Neural cell (in vitro differentiated cells): ENCODE results near the gene CRABP2.

ENCODE experiments used
- CTCF ChIP-seq: fragments of 450-650 bp; IDR thresholded peaks from 2 replicates; pipeline ENCODE4 v1.5.1; 2014; ENCODE audit warnings: antibody characterized with exemption, mild to moderate bottlenecking, moderate library complexity; ENCODE audit not compliant: poor library complexity, severe bottlenecking
- EP300 ChIP-seq: fragments of 450-650 bp; conservative IDR thresholded peaks from 2 replicates; pipeline ENCODE4 v1.6.1; 2014; ENCODE audit warnings: antibody characterized with exemption, mild to moderate bottlenecking, moderate library complexity; ENCODE audit not compliant: poor library complexity, severe bottlenecking
- EZH2 ChIP-seq: fragments of 200-600, 300-800 bp; shearing (Covaris generic), sonication (generic); IDR thresholded peaks from 2 replicates; pipeline ENCODE4 v1.6.1; 2014; ENCODE audit warnings: antibody characterized with exemption, low read length, borderline replicate concordance, mild to moderate bottlenecking; ENCODE audit not compliant: insufficient read depth, poor library complexity, severe bottlenecking
- MXI1 ChIP-seq: fragments of 450-650 bp; conservative IDR thresholded peaks from 2 replicates; pipeline ENCODE4 v1.6.1; 2014; ENCODE audit warnings: antibody characterized with exemption, mild to moderate bottlenecking; ENCODE audit not compliant: poor library complexity, severe bottlenecking
- POLR2AphosphoS5 ChIP-seq: IDR thresholded peaks from 2 replicates; pipeline ENCODE4 v1.6.1; 2012
- RAD21 ChIP-seq: fragments of 450-650 bp; conservative IDR thresholded peaks from 2 replicates; pipeline ENCODE4 v1.6.1; 2014; ENCODE audit warnings: antibody characterized with exemption, mild to moderate bottlenecking, moderate library complexity
- TAF1 ChIP-seq: IDR thresholded peaks from 2 replicates; pipeline ENCODE4 v1.6.1; 2012; ENCODE audit warnings: low read depth

GRCh38 chr1:156658945-156659574 lies 46.3 kb downstream of the CRABP2 start:
- TF ChIP-seq CTCF = no peak
- no peak for TF ChIP-seq POLR2AphosphoS5
- no peak for TF ChIP-seq EZH2
- no peak for TF ChIP-seq TAF1
- TF ChIP-seq RAD21 = no peak
- no peak for TF ChIP-seq EP300
- no peak for TF ChIP-seq MXI1
